Head of caudate nucleus (tissue), 42 donors: ENCODE data around the gene ARL3.
A peak's percentile ranks its signal among the peaks of the same experiment; 100 is the strongest.

Experiments
- DNase-seq, 42 donors: peaks; one replicate each; pipeline versions ENCODE4 v3.0.0 to v3.0.0-alpha.2; 2020 to 2021; ENCODE audit warnings: mixed read lengths in 7 of 42
- intact Hi-C: fragments of 100-400 bp; cut with DNase I; formaldehyde crosslinking; loops from one replicate; pipeline ENCODE4 v1.15.0; 2022

ARL3 gene

GRCh38 chr10:102665904-102666509 lies 48.2 kb downstream of the ARL3 start:
- no peak for DNase-seq
- intact Hi-C loops = no loop called here

- intact Hi-C loops = no loop called here
- no peak for DNase-seq
These were observed 52.6 kb downstream of the ARL3 start for GRCh38 chr10:102661658-102662028.

GRCh38 chr10:102660888-102661657 lies 53.1 kb downstream of the ARL3 start:
- intact Hi-C loops = no loop called here
- peak in 37 of 42 donors; percentile 49 to 86 (median 66) for DNase-seq

- intact Hi-C loops = no loop called here
- no peak for DNase-seq
These were observed 55.4 kb downstream of the ARL3 start for GRCh38 chr10:102658802-102659201.

GRCh38 chr10:102657984-102658724 lies 56.0 kb downstream of the ARL3 start:
- DNase-seq = no peak
- intact Hi-C loops = no loop called here

- no peak for DNase-seq
- intact Hi-C loops = no loop called here
These were observed 56.7 kb downstream of the ARL3 start for GRCh38 chr10:102657451-102657850.

GRCh38 chr10:102656791-102657371 lies 57.3 kb downstream of the ARL3 start:
- intact Hi-C loops = no loop called here
- DNase-seq = no peak

GRCh38 chr10:102656026-102656425 lies 58.2 kb downstream of the ARL3 start:
- no peak for DNase-seq
- intact Hi-C loops = no loop called here

GRCh38 chr10:102654969-102655368 lies 59.2 kb downstream of the ARL3 start:
- intact Hi-C loops = no loop called here
- no peak for DNase-seq

GRCh38 chr10:102654566-102654965 lies 59.6 kb downstream of the ARL3 start:
- intact Hi-C loops = no loop called here
- DNase-seq = no peak

GRCh38 chr10:102653060-102653459 lies 61.1 kb downstream of the ARL3 start:
- intact Hi-C loops = no loop called here
- DNase-seq = no peak

GRCh38 chr10:102652170-102652916 lies 61.9 kb downstream of the ARL3 start:
- no peak for DNase-seq
- intact Hi-C loops = no loop called here

GRCh38 chr10:102651455-102652169 lies 62.6 kb downstream of the ARL3 start:
- intact Hi-C loops = no loop called here
- no peak for DNase-seq

- intact Hi-C loops = no loop called here
- peak in 1 of 42 donors; percentile 44 for DNase-seq
These were observed 63.3 kb downstream of the ARL3 start for GRCh38 chr10:102650655-102651454.

- intact Hi-C loops = loop anchor here (5.0 kb wide), 1 partner anchor 62 kb away; the partner anchor contains the start of genes ARL3 and SFXN2
- DNase-seq = peak in 2 of 42 donors; percentile 54 to 61
These were observed 64.2 kb downstream of the ARL3 start for GRCh38 chr10:102649797-102650654.
